GM12878 (cell line): ENCODE results near the gene CFB. TPM values are rescaled to one million over a fixed set of nuclear protein-coding genes. Genes with fewer than 3 reads are reported as not detected.

Source experiments
- ATAC-seq: fragments of 200-7000 bp; cut with Tn5 transposase; 3 replicates; pipeline ENCODE4 v1.9.1; 2020; ENCODE audit warnings: mild to moderate bottlenecking, moderate library complexity
- BruUV-seq: library from RNA; stranded (reverse); fragments of 400-500 nt; replicated peaks from 2 replicates; lab custom pipeline; 2021; lab: Mats Ljungman, UMichigan
- CTCF ChIA-PET: fragments of 300-600 bp; sonication (Branson Sonifier 250); formaldehyde crosslinking; extraction: SDS; loops from one replicate; lab custom pipeline; 2021; ENCODE audit warnings: inconsistent platforms; lab: Yijun Ruan, JAX
- POLR2A ChIA-PET: fragments of 350-600 bp; formaldehyde crosslinking; extraction: SDS; loops from one replicate; lab custom pipeline; 2021; ENCODE audit warnings: inconsistent platforms; lab: Charles Lee
- RAD21 ChIA-PET: fragments of 300-600 bp; sonication (Branson Sonifier 250); formaldehyde crosslinking; loops from one replicate; lab custom pipeline; 2023; ENCODE audit warnings: antibody characterized with exemption; ENCODE audit not compliant: unreplicated experiment; lab: Charles Lee
- SMC1A ChIA-PET: fragments of 300-600 bp; sonication (Branson Sonifier 250); formaldehyde crosslinking; loops from one replicate; lab custom pipeline; 2023; ENCODE audit not compliant: unreplicated experiment, uncharacterized antibody; lab: Charles Lee
- DNase-seq: peaks from one replicate; pipeline ENCODE4 v3.0.0-alpha.2; 2011; ENCODE audit warnings: low read depth, low spot score
- FAIRE-seq: peaks from 3 replicates; lab custom pipeline; 2011; peaks lifted over from hg19 to GRCh38; lab: Jason Lieb, UNC
- H2AFZ ChIP-seq: 2 replicates; pipeline ENCODE4 v1.6.0; 2011; ENCODE audit warnings: low read depth, low read length, control low read depth; ENCODE audit not compliant: control insufficient read depth
- H3K27ac ChIP-seq: 2 replicates; pipeline ENCODE4 v1.5.1; 2011; ENCODE audit warnings: control low read depth; ENCODE audit not compliant: control insufficient read depth, insufficient read depth
- H3K27me3 ChIP-seq, 2 experiments: replicated peaks in 1 of 2; 2 replicates each; pipeline versions ENCODE4 v1.6.0 to v1.6.1; 2011; ENCODE audit warnings: low read length in 1 of 2; ENCODE audit not compliant: control insufficient read depth in 2 of 2, insufficient read depth in 2 of 2
- H3K36me3 ChIP-seq, 2 experiments: 2 replicates each; pipeline ENCODE4 v1.5.1; 2011; ENCODE audit warnings: low read length in 1 of 2; ENCODE audit not compliant: control insufficient read depth in 2 of 2, insufficient read depth in 2 of 2
- H3K4me1 ChIP-seq: 2 replicates; pipeline ENCODE4 v1.6.1; 2011; ENCODE audit warnings: mild to moderate bottlenecking, low read length, moderate library complexity, mixed read lengths; ENCODE audit not compliant: control insufficient read depth, insufficient read depth
- H3K4me2 ChIP-seq: 2 replicates; pipeline ENCODE4 v1.6.0; 2011; ENCODE audit warnings: control low read depth; ENCODE audit not compliant: control insufficient read depth, insufficient read depth
- H3K4me3 ChIP-seq: fragments of 200-600 bp; sonication (generic); 2 replicates; pipeline ENCODE4 v1.5.1; 2016
- H3K79me2 ChIP-seq: 2 replicates; pipeline ENCODE4 v1.6.0; 2011; ENCODE audit warnings: low read length; ENCODE audit not compliant: control insufficient read depth, insufficient read depth
- H3K9ac ChIP-seq: 2 replicates; pipeline ENCODE4 v1.8.0; 2011; ENCODE audit warnings: low read length, control low read depth, mixed read lengths; ENCODE audit not compliant: control insufficient read depth, insufficient read depth
- H3K9me3 ChIP-seq: replicated peaks from 3 replicates; pipeline ENCODE4 v1.5.1; 2011; ENCODE audit warnings: mild to moderate bottlenecking, low read length; ENCODE audit not compliant: control insufficient read depth, insufficient read depth
- H4K20me1 ChIP-seq: 2 replicates; pipeline ENCODE4 v1.6.0; 2011; ENCODE audit not compliant: control insufficient read depth, insufficient read depth
- IRF3 ChIP-seq: fragments of 450-650 bp; IDR thresholded peaks from 2 replicates; pipeline ENCODE4 v1.6.1; 2014; ENCODE audit warnings: mild to moderate bottlenecking
- SMC3 ChIP-seq: IDR thresholded peaks from 2 replicates; pipeline ENCODE4 v1.6.1; 2011; ENCODE audit warnings: low read length, improper control_type of control experiment, borderline replicate concordance
- ZNF687 ChIP-seq: fragments of 450-650 bp; IDR thresholded peaks from 2 replicates; pipeline ENCODE4 v1.6.1; 2017; ENCODE audit warnings: mild to moderate bottlenecking, moderate library complexity
- WGBS: methylation state at CpG from one replicate; pipeline ENCODE4 v1.1.6; 2016; ENCODE audit warnings: low lambda C conversion rate; ENCODE audit not compliant: insufficient replicate concordance, insufficient coverage; ENCODE audit errors: missing lambda C conversion rate; 5-methylcytosine and 5-hydroxymethylcytosine counted together
- in situ Hi-C: fragments of 300-500 bp; cut with MboI; formaldehyde crosslinking; loops from 9 replicates; pipeline ENCODE4 v1.14.3; 2018; ENCODE audit warnings: mixed read lengths
- intact Hi-C: fragments of 100-400 bp; cut with micrococcal nuclease; formaldehyde crosslinking; loops from one replicate; pipeline ENCODE4 v1.14.2; 2022; ENCODE audit not compliant: unreplicated experiment
- polyA plus RNA-seq, 11 experiments: library from polyadenylated mRNA; depleted of rRNA in 4 of 11; unstranded in 6 of 11; stranded (reverse) in 5 of 11; fragments of >200 nt; fragmentation: Nextera tagmentation in 4 of 11; fragmentation: Illumina TruSeq in 1 of 11; extraction: Ambion mirVana in 4 of 11; extraction: Trizol in 1 of 11; gene quantifications; 1 replicate in 1 of 11; 2 replicates in 10 of 11; pipeline versions ENCODE4 v1.2.1 to v1.2.3, GENCODE V29; 2011 to 2016; ENCODE audit warnings: inconsistent platforms in 2 of 11, missing spikeins in 2 of 11, low read depth in 1 of 11
- total RNA-seq, 4 experiments: library from RNA; depleted of rRNA in 3 of 4; stranded (reverse); fragments of >200 nt in 3 of 4; fragmentation: Illumina TruSeq in 1 of 4; extraction: Trizol in 1 of 4; gene quantifications; 2 replicates each; pipeline versions ENCODE4 v1.2.1 to v1.2.3, GENCODE V29; 2013 to 2021

Gene CFB
- total and polyA plus RNA-seq, 10 of the 15 experiments (the other 5 are each of a cell fraction or from before 2014, with no cell fraction given), result 0.09 to 1.7 (median 0.44) TPM; not detected in 7

- no peaks in the 10 kb centered on the region for H3K9me3 ChIP-seq
- no TSS peak for BruUV-seq
- ChIA-PET SMC1A (no interaction called here), CTCF (no interaction called here), RAD21 (no interaction called here), POLR2A (no interaction called here)
- peaks cover 0 to 4% of the 10 kb centered on the region in 2 experiments; a peak in 2 of 4 replicates for H3K36me3 ChIP-seq
- H3K4me3 ChIP-seq, result no peak overlapping the region
- no peak for TF ChIP-seq SMC3
- no peak for TF ChIP-seq IRF3
- TF ChIP-seq ZNF687, result no peak
- FAIRE-seq, result no peak
- no peak overlapping the region for H3K4me2 ChIP-seq
- 77% methylated on average over 24 of the region's 24 CpGs for WGBS
- no peaks in the 10 kb centered on the region for H3K79me2 ChIP-seq
- H3K4me1 ChIP-seq, result peaks cover 3% of the 10 kb centered on the region; the same call in 1 of the 2 replicates
- intact Hi-C loops, result no loop called here
- no peak for ATAC-seq
- H3K27me3 ChIP-seq, result peaks cover 0 to 3% of the 10 kb centered on the region in 2 experiments; a peak in 3 of 4 replicates
- no peak for DNase-seq
- no peak overlapping the region for H3K9ac ChIP-seq
- no peak overlapping the region for H2AFZ ChIP-seq
- in situ Hi-C loops, result no loop called here
- H4K20me1 ChIP-seq, result no peaks in the 10 kb centered on the region
- no peak overlapping the region for H3K27ac ChIP-seq
Measured at GRCh38 chr6:31947070-31947675, 1.3 kb downstream of the CFB start.
